Fibroblast of the aortic adventitia (primary cell): ENCODE results near the gene SOAT2. TPM values are rescaled to one million over a fixed set of nuclear protein-coding genes. Genes with fewer than 3 reads are reported as not detected.

Experiments
- DNase-seq: peaks from one replicate; pipeline ENCODE4 v3.0.0-alpha.2; 2010; ENCODE audit warnings: low read depth
- H3K4me3 ChIP-seq: 2 replicates; pipeline ENCODE4 v1.5.1; 2011; ENCODE audit warnings: low read depth, mild to moderate bottlenecking, control low read depth, low read length, moderate library complexity
- total RNA-seq: library from RNA; depleted of rRNA; stranded (reverse); fragments of >200 nt; gene quantifications from 2 replicates; pipeline ENCODE4 v1.2.3, GENCODE V29; 2012; ENCODE audit warnings: low replicate concordance
- TF ChIP-seq, protein P1 (sequence below): IDR thresholded peaks from 2 replicates; pipeline ENCODE4 v1.5.1; 2011; ENCODE audit warnings: mild to moderate bottlenecking, low read length, control low read depth, inconsistent platforms; ENCODE audit not compliant: insufficient read depth

The SOAT2 gene
- total RNA-seq, 1 donor: 0.09 TPM

DNA sequence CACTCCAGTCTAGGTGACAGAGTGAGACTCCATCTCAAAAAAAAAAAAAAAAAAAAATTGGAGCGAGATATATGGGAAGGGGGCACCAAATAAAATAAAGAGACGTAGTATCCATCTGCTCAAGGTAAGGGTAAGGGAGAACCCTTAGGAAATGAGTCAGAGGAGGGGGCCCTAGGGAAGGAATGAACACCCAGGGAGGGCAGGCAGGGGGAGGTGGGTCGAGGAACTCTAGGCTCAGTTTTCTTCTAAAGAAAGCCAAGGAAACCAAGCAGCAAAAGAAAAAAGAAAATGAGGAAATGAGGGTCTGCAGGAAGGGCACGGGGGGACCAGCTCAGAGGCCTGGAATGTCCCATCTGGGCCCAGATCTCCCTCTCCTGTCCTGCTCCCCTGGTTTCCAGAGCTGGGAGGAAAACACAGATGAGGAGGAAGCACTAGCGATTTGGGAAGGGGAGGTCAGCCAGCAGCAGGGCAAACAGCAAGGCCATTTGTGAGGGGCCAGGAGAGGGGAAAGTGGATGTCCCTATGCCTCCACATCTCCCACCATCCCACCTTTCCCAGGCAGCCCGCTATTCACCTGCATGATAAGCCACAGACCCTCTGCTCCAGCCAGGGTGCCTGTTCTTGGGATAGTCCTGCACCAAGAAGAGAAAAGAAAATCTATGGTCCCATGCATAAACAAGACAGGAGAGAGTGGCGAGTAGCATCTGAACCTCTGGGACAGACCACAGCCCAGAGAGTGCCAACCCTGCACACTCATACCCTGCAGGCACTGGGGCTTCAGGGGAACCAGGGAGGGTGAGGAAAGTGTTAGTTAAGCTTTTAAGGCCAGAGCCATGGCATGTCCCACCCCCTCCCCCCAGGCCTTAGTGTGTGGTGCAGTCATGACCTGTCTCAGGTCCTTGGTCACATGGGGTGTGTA lies 36.0 kb upstream of the SOAT2 start:
- TF ChIP-seq, protein P1, sequence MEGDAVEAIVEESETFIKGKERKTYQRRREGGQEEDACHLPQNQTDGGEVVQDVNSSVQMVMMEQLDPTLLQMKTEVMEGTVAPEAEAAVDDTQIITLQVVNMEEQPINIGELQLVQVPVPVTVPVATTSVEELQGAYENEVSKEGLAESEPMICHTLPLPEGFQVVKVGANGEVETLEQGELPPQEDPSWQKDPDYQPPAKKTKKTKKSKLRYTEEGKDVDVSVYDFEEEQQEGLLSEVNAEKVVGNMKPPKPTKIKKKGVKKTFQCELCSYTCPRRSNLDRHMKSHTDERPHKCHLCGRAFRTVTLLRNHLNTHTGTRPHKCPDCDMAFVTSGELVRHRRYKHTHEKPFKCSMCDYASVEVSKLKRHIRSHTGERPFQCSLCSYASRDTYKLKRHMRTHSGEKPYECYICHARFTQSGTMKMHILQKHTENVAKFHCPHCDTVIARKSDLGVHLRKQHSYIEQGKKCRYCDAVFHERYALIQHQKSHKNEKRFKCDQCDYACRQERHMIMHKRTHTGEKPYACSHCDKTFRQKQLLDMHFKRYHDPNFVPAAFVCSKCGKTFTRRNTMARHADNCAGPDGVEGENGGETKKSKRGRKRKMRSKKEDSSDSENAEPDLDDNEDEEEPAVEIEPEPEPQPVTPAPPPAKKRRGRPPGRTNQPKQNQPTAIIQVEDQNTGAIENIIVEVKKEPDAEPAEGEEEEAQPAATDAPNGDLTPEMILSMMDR: no peak
- no peak for DNase-seq
- H3K4me3 ChIP-seq: no peak overlapping the region

DNA sequence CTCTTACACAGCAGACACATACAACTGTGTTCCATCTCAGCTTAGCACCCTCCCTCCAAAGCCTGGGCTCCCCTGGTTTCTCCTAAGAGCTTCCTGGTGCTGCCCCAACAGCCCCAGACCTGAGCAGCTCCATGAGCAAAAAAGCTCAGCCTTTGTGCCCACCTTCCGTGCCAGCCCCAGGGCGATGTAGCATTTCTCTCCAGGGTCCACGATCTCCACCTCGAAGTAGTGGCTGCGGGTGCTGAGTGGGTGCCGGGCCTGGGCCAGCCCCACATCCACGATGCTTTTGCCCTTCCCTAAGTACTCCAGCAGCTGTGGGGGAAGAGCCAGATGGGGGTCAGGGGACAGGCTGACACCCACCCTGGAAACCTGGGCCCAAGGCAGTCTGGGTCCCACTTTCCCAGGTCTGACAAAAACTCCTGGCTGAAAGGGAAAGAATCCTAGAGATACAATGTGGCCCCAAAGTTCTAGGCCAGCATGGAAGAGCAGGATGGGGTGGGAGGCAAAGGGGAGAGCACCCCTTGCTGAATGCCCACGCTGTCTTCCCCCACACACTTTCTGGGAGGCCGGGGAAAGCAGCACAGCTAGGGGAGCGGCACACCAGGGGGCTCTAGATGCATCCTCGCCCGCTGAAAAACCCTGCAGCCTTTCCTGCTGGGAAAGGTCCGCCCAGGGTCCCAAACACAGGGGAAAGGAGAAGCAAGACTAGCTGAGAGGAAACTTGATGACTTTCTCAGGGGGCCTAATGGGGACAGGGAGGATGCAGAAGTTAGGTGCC lies 35.1 kb upstream of the SOAT2 start:
- TF ChIP-seq, protein P1: no peak
- no peak overlapping the region for H3K4me3 ChIP-seq
- DNase-seq: no peak

DNA sequence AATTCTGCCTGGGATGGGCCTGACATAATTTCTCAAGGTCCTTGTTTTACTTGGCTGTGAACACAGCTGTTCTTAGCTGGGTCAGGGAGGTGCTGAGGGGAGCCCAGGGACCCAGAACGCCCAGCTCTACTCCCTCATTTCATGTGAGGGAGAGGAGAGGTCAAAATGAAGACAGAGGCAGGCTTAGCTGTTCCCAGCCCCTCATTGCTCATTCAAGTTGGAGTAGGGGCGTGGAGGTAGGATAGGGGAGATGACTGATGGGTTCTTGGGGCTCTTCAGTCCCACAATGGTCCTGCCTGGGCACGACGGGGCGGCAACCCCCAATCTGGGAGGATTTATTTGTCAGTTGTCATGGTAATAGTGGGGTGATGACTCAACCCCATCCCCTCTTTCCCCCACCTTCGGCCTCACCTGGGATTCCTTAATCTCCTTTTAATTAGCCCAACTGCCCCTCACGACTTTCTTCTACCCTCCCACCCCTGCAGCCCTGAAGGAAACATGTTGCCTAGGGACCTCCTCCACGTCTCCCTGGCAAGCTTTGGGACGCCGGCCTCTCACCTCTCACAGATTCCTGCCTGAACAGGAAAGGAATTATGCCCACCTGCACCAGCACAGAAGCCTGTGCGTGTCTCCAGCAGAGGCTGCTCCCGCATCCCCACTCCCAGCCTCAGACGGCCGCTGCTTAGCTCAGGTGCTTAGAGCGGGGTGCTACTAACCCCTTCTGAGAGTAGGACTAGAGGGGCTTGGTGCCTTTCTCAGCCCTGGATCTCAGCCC lies 34.3 kb upstream of the SOAT2 start:
- no peak overlapping the region for H3K4me3 ChIP-seq
- TF ChIP-seq, protein P1: no peak
- DNase-seq: no peak

DNA sequence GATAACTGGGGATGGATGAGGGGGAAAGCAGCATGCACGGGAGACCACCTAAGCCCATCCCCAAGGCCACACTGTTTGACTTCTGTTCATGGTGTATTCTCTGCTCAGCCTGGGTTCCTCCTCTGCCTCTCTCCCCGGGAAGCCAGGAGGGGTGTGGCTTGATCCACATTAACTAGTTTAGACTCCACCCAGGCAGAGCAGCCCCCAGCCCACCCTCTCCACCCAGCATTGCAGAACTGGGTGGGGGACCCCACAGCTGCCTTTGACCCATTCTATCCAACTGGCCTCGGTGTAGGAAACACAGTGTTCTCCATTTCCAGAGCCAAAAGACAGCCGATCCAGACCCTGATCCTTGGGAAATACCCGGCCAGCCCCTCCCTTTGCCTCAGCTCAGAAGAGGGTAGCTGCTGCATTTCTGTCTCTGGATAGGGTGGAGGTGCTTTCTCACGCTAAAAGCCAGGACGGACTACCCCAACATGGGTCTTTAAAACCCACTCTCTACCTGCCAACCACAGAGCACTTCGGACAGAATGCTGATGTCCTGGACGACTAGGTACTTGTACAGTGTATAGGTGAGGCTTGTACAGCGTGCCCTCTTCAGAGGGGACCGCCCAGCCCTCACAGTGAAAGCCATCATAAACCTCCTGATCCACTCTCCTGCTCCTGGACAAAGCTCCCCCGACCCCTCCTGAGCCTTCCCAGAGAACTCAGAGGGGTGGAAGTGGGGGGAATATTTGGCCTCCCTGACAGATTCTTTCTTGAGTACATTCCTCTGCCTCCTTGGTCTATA lies 33.5 kb upstream of the SOAT2 start:
- TF ChIP-seq, protein P1: no peak
- no peak overlapping the region for H3K4me3 ChIP-seq
- no peak for DNase-seq

DNA sequence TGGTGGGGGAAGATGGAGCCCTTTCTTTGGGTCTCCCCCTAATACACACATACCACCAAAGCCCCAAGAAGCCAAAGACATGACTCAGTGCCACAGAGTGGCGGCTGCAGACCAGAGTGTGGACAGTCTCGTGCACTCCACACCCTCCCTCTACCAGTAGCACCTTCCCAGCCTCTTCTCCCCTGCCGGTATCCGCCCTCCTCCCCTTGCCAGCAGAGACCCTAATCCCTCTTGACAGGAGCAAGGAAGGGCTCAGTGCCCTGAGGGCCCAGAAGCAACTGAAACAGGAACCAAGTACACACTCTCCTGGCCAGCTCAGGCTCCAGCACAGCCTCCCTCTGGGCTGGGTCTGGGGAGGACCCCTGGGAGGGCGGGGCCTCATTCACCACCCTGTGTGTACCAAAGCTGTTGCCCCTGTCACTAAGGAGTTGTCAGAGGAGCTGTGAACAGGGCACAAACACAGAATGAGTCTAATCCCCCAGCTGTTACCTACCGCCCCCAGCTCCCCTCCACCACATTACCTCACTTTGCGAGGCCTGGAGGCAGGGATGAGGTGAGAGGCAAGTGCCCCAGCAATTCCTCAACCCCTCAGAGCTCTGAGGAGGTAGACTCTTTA lies 32.3 kb upstream of the SOAT2 start:
- TF ChIP-seq, protein P1: no peak
- no peak overlapping the region for H3K4me3 ChIP-seq
- DNase-seq: no peak
